B cell (primary cell): ENCODE results near the gene NANOGP8.

Source experiments
- CTCF ChIP-seq: fragments of 200-600 bp; IDR thresholded peaks from one replicate; pipeline ENCODE4 v1.8.0; 2022; ENCODE audit warnings: antibody characterized with exemption, mild to moderate bottlenecking
- EZH2 ChIP-seq: IDR thresholded peaks from 2 replicates; pipeline ENCODE4 v1.6.1; 2012; ENCODE audit warnings: borderline replicate concordance, low read depth, mild to moderate bottlenecking, moderate library complexity, low read length; ENCODE audit not compliant: insufficient read depth, poor library complexity, severe bottlenecking

- TF ChIP-seq CTCF = no peak
- no peak for TF ChIP-seq EZH2
Measured at GRCh38 chr15:35118960-35119359, 33.9 kb upstream of the NANOGP8 start.
